T follicular helper cell (primary cell): ENCODE data around the gene ZNF516.

Experiments
- DNase-seq: peaks from one replicate; pipeline ENCODE4 v3.0.0-alpha.2; 2020; ENCODE audit warnings: low read depth

Gene ZNF516

GRCh38 chr18:76507830-76508385 lies 12.9 kb upstream of the ZNF516 start:
- DNase-seq: no peak

DNA sequence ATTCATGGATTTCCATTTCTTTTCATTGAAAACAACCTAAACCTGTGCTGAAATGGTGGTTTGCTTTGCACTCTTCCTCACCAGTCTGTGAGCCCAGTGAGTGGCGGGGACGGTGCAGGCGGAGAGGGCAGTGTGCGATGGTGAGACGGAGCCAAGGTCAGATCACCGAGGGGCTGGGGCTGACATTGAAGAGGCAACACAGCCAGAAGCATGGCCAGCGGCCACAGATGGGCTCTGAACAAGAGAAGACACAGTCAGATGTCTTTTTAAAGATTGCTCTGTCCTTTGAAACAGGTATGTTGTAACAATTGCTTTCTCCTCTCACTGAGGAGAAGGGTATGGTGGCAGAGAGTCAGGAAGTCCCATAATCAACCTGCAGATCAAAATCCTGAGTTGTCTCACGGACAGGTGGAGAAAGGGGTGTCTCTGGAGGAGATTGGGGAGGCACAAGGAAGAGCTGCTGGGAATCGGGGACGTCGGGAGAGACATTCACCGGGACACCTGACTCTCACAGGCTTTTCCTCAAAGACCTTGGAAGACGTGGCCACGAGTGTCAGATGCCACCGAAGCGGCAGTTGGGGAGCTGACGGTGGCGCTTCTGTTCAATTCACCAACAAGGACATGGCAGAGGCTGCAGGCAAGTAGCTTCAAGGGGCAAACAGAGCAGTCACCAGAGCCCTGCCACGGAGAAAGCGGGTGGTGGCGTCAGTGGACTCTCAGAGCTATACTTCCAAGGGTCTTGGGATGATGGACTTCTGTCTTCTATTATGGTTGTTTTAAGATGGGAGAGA lies 12.1 kb upstream of the ZNF516 start:
- DNase-seq: no peak

DNA sequence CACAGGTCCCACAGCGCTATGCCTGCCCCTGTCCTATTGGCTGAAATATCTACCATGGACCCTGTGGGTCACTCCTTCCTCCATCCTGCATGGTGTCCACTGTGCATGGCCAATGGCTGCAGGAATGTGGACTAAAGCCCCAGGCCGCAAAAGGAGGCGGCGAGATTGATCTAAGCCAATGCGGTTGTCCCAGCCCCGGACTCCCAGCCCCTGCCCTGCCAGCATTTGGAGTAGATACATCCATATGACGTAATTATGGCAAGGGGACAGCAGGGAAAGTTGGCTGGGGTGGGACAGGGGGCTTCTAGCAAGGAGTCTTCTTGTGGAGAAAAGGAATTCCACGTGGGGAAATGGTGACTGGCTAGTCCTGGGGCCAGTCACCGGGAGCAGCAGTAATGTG lies 11.4 kb upstream of the ZNF516 start:
- DNase-seq: no peak

- DNase-seq: no peak
Measured at GRCh38 chr18:76505614-76506013, 10.6 kb upstream of the ZNF516 start.

DNA sequence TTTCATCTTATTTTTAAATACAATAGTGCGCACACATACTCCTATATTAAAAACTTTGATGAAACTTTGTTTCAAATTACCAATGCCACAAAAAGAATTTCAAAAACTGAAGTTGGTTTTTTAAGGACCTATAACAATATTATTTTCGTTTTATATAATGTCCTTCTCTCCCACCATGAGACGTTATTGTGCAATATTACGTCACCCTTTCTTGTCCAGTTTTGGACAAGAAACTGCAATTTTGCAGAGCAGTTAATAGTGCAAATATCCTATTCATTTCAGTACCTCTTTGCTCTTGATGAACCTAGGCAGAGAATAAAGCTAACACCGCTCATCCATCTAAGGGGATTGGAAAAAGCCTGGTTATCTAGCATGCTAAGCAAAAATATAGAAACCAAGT lies 9.7 kb upstream of the ZNF516 start:
- DNase-seq: no peak

DNA sequence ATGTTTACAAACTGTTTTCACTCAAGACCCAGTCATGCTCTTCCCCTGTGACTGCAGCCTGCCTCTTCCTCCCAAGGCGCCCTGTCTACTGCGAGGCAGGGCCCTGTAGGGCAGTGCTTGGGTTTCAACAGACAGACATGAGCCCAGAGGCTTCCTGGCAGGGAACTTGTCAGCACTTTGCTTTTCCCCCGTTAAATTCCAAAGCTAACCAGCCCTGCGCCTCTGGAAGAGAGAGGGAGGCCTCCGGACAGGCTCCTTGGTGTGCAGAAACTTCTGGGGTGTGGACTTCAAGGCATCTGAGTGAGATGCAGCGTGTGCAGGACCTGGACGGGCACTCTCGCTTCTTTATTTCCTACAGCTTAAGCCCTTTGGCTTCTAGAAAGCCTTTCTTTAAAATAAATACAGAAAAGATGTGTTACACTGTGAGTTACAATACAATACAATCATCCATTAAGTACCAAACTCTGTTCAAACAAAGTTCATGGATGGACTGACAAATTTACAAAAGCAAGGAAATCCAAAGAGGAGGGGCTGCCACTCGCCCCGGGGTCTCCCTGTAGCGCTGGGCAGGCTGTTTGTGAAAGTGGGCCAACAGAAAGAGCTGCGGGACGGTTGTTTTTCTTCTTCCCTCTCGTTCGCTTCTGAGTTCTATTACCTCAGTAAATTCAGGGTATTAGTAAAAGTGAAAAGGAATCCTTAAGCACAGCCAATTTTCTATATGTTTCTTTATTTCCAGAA lies 8.8 kb upstream of the ZNF516 start:
- no peak for DNase-seq

GRCh38 chr18:76502551-76502950 lies 7.5 kb upstream of the ZNF516 start:
- DNase-seq: no peak

DNA sequence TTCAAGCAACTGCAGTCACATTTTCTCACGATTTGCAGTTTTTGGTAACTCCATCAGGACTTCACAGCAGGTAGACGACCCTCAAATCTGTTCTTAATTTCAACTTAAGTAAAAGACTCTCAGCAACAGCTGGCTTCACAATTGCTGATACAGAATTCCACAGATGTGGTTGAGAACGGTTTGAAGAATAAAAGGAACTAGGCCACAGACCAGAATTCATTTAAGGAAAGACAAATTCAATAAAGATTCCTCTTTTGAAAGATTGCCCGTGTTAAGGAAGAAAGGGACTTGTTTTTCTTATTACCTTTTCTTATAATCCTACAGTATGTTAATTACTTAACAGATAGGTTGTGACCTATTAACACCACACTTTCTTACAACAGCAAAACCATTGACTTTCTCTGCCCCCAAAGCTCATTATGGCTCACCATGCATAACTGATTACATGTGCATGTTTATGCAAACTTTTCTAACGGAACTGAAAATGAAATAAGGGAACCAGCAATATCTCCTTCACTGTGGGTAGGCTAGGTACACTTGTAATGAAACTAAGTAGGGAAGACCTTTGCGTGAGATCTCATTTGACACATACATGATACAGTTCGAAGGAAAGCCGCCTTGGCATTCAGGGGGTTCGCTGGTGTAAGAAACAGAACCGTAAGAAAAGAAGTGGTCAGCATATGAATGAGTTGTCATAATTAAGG lies 4.7 kb upstream of the ZNF516 start:
- DNase-seq: no peak

DNA sequence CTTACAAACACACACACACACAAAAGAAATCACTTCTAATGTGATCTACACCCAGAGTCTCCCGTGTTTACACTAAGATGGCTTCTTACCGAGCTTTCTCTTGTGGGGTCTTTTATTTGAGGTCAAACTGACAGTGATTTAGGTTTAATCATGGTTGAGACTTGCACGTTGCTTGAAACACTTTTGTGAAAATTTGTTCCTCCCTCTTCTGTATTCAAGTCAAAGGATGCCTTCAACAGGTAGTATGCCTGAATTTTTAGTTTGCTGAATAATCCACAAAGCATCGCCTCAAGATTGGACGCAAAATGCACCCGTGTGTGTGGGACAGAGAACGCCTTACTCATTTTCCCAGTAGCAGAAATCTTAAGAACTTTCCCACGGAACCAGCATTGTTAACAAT lies 4.0 kb upstream of the ZNF516 start:
- no peak for DNase-seq

DNA sequence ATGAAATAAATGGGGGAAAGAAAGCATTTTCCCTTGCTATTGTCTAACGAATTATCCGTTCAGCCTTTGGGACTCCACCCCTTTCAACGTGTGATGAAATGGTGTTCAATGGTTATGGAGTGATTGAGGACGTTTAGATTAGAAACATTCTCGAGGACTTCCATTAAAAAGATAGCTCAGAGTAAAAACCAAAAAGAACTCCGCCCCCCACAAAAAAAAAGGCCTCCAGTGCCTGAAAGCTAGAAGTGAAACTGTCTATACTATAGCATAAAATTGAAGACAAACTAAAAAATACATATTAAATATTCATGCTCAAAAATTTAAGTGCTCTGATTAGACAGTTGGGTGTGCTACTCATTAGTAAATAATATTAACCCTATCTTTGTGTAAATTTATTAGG lies 3.0 kb upstream of the ZNF516 start:
- DNase-seq: no peak

DNA sequence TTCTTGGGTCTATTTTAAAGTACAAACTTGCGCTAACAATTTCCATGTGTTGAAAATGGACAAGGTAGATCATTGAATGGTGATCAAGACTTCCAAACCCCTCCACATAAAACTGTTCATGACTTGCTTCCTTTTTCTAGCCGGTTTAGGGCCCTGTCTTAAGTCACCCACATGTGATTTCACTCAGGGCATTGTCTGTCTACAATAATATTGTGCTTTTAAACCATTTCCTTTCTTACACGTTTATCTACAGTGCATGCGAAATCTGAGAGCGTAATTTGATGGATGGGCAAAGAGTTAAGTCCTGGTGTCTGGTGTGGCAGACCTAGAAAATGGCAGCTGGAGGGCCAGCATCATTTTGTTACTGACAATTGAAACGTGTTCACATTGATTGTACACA lies 2.0 kb upstream of the ZNF516 start:
- no peak for DNase-seq

GRCh38 chr18:76496194-76496890 lies 1.3 kb upstream of the ZNF516 start:
- no peak for DNase-seq

DNA sequence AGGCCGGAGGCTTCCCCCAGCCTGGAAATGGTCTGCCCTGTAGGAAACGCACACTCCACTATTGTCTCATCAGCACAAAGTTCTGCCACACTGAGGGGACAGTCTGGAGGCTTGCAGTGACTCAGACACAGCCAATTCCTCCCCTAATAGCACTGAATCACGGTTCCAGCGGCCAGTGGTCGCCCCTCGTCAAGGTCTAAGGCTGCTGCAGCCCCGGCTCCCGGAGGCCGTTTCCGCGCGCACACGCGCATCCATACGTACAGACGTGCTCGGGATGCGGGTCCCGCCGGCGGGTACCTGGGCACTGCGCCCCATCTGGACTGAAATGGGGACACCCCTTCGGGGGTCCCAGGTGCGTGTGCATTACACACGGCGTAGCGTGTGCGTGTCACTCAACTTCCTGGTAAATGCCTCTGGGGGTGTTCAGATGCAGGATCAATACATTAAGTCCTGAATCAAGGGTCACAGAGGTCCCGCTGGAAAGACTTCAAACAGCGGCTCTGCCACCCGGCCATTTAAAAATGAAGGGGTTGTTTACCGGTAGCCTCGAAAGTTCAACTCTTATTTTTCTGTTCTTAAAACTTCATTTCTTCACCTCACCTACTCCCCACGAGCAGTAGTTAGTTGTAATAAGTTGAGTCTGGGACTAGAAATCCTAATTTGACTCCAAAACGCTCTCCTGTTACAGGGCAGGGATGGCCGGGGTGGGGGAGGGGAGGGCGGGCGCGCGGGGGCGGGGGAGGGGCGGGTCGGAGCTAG lies 572 bp upstream of the ZNF516 start:
- DNase-seq: no peak

GRCh38 chr18:76494231-76495005 lies 624 bp downstream of the ZNF516 start:
- DNase-seq: no peak

DNA sequence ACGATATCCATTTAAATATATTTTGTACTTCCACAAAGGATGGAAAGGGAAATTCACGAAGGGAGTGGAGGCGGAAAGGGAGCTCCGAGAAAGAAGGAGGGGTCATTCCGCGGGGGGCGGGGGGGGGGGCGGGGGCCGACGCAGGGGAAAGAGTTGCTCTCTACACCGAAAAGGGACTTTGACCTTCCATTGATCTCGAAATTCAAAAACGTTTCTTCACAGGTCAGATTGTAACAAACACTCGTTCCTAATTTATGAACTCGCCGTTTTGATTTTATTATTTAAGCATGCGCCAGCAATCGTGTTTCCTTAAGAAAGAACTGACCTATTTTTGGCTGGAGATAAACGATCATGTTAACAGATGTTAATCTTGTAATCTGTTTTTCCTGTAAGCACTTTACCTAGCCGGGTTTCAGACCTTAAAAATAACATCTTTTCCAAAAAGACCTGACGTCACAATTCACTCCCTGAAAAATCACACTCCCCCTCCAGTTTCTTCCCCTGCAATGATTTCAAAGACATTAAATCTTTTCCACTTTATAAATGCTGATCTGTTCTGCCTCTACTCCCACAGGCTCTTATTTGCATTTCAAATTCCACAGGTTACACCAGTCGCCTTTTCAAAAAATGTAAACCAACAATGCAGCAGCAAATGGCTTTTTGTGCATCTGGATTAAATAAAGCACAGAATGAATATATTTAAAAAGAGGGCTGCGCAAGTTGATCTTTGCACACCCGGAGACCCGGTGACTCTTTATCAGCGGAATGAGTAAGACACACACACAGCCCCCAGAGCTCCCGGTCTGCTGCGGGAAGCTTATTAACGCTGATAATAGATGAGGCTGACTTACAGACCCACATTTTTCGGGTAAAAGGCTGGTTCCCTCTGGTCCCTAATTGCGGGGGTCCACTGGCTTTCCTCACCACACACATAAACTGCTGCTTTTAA lies 1.6 kb downstream of the ZNF516 start:
- DNase-seq: no peak

DNA sequence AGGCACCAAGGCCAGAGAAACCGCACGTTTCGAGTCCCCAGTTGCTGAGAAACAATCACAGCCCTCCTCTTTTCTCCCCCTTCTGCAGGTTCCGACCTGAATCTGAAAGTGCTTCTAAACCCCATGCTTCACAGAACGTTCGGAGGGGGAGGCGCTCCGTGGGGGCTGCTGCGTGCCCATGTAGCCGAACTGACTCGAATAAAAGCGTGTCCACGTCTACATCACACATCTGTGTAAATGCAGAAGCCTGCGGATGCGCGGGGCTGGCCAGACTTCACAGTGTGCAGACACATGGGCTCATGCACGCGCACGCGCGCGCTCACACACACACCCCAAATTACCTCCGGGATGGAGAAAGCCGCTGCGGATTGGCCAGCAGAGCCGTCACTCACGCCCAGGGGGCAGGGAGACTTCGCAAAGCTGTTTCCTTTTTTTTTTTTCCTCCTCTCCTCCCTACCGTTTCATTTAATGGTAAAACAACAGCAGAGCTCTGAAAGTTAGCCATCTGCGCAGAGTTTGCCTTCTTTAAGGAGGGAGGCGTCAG lies 2.3 kb downstream of the ZNF516 start:
- DNase-seq: peak; percentile 89

- DNase-seq: no peak
Measured at GRCh38 chr18:76491776-76492668, 3.0 kb downstream of the ZNF516 start.

GRCh38 chr18:76491473-76491775 lies 3.6 kb downstream of the ZNF516 start:
- peak; percentile 45 for DNase-seq
